RWPE2 (cell line): ENCODE results near the gene SUCNR1.

Experiments
- ATAC-seq: fragments of 200-7000 bp; cut with Tn5 transposase; 3 replicates; pipeline ENCODE4 v1.9.1; 2021; ENCODE audit warnings: low read depth
- DNase-seq: peaks from one replicate; pipeline ENCODE4 v3.0.0-alpha.2; 2020; ENCODE audit warnings: low spot score
- H3K27ac ChIP-seq: fragments of 450-650 bp; 2 replicates; pipeline ENCODE4 v1.5.1; 2017; ENCODE audit warnings: mild to moderate bottlenecking; ENCODE audit not compliant: poor library complexity, severe bottlenecking
- H3K27me3 ChIP-seq: fragments of 250-450 bp; sonication (Bioruptor Pico); 2 replicates; pipeline ENCODE4 v1.5.1; 2021; ENCODE audit warnings: mild to moderate bottlenecking, moderate library complexity; ENCODE audit not compliant: insufficient read depth, poor library complexity, severe bottlenecking
- H3K36me3 ChIP-seq: fragments of 250-450 bp; sonication (Bioruptor Pico); 2 replicates; pipeline ENCODE4 v1.5.1; 2020; ENCODE audit warnings: low read depth, mild to moderate bottlenecking, moderate library complexity
- H3K4me1 ChIP-seq: fragments of 250-450 bp; sonication (Bioruptor Pico); 2 replicates; pipeline ENCODE4 v1.5.1; 2021; ENCODE audit warnings: mild to moderate bottlenecking, moderate library complexity; ENCODE audit not compliant: insufficient read depth, poor library complexity, severe bottlenecking
- H3K4me3 ChIP-seq: fragments of 250-450 bp; sonication (Bioruptor Pico); 2 replicates; pipeline ENCODE4 v1.5.1; 2021; ENCODE audit warnings: mild to moderate bottlenecking, moderate library complexity; ENCODE audit not compliant: severe bottlenecking
- H3K9me3 ChIP-seq: fragments of 250-450 bp; sonication (Bioruptor Pico); 2 replicates; pipeline ENCODE4 v1.5.1; 2021; ENCODE audit warnings: mild to moderate bottlenecking, moderate library complexity; ENCODE audit not compliant: severe bottlenecking
- TF ChIP-seq, protein P1 (sequence below): fragments of 450-650 bp; IDR thresholded peaks from one replicate; pipeline ENCODE4 v1.5.1; 2017; ENCODE audit warnings: mild to moderate bottlenecking, moderate library complexity; ENCODE audit not compliant: poor library complexity, severe bottlenecking

Gene SUCNR1

DNA sequence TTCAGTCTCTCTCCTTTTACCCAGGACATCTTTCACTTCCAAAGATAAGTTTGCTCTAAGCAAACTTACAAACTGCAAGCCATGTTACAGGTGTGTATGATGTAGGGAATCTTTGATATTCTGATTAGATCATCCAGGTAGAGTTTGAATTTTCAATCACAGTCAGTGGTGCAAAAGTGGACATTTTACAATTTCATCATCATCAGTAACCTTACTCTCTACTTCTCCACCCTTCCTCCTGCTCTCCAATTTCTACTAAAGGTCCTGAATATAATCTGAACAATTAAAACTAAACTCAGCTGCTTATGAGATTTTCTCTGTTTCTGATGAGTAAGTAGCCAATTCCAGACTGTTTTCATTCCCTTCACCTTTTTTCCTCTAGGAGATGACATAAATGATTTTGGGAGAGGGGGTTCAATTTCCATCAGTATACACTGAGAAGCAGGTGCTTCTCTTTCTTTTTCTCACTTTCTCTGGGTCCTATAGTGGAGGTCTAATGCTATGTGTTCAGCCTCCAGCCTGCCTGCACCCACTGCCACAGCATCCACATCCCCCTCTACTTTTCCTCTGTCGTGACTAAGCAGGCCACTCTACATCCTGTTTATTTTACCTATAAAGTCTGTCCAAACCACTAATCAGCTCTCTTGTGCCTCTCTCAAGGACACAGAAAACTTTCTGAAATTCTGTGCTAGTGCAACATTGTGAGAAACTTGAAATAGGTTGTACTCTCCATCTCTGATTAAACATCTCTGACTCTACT is 27.6 kb downstream of the SUCNR1 start:
- peaks cover 7% of the 10 kb centered on the region for H3K4me1 ChIP-seq
- TF ChIP-seq, protein P1, sequence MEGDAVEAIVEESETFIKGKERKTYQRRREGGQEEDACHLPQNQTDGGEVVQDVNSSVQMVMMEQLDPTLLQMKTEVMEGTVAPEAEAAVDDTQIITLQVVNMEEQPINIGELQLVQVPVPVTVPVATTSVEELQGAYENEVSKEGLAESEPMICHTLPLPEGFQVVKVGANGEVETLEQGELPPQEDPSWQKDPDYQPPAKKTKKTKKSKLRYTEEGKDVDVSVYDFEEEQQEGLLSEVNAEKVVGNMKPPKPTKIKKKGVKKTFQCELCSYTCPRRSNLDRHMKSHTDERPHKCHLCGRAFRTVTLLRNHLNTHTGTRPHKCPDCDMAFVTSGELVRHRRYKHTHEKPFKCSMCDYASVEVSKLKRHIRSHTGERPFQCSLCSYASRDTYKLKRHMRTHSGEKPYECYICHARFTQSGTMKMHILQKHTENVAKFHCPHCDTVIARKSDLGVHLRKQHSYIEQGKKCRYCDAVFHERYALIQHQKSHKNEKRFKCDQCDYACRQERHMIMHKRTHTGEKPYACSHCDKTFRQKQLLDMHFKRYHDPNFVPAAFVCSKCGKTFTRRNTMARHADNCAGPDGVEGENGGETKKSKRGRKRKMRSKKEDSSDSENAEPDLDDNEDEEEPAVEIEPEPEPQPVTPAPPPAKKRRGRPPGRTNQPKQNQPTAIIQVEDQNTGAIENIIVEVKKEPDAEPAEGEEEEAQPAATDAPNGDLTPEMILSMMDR: no peak
- no peaks in the 10 kb centered on the region for H3K27me3 ChIP-seq
- no peaks in the 10 kb centered on the region for H3K9me3 ChIP-seq
- no peak overlapping the region for H3K4me3 ChIP-seq
- ATAC-seq (no peak), DNase-seq (no peak)
- H3K36me3 ChIP-seq: no peaks in the 10 kb centered on the region
- no peak overlapping the region for H3K27ac ChIP-seq

DNA sequence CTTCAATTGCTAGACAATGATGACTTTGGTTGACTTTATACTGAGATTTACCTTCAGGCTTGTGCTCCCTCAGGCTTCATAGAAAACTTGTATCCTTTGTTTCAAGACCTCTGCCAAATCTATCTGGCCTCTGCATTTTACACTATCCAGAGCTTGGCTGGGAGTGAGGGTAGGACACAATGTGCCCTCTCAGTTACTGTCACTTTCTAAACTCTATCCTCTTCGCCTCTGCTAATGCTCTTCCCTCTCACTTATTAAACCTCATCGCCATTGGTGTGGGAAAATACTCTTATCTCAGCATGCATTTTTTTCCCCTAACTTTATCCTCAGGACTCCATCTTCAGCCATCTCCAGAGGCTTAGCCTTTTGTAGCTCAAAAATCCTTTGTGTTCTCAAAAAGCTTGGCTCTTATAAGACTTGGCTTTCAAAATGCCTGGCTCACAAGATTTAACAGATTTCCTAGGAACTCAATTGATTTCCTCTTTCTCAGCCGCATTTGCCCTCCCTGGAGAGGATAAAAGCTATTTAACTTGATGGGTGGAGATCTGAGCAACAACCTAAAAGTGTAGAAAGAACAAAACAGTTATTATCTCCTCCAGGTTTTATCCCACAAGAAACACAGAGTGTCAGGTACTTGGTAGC is 28.3 kb downstream of the SUCNR1 start:
- Histone ChIP-seq H3K4me1 (peaks cover 3% of the 10 kb centered on the region), H3K27ac (no peak overlapping the region), H3K9me3 (no peaks in the 10 kb centered on the region), H3K27me3 (no peaks in the 10 kb centered on the region), H3K36me3 (no peaks in the 10 kb centered on the region), H3K4me3 (no peak overlapping the region)
- DNase-seq (no peak), ATAC-seq (no peak)
- TF ChIP-seq, protein P1: no peak

DNA sequence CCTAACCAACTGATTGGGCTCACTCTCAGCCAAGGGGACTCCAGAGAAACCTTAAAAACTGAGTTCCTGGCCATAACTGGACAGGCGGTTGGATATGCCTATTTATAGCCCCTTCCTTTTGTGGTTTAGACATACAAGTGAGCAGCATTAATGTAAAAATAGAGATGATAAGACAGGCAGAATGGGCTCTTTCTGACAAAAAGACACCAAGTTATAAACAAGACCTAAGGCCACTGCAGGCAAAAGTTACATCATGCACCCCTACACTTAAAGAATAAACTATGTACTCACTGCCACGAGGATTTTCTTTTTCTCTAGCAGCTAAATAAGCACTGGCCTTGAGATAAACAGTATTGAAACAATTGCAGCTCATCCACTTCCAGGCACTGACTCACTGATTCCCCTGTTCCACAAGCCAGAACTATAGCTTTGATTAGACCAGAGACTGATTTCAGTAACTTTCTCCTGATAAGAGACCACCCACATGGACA is 30.1 kb downstream of the SUCNR1 start:
- no peaks in the 10 kb centered on the region for H3K27me3 ChIP-seq
- no peak for DNase-seq
- H3K4me3 ChIP-seq: no peak overlapping the region
- no peak for ATAC-seq
- H3K27ac ChIP-seq: no peak overlapping the region
- H3K9me3 ChIP-seq: no peaks in the 10 kb centered on the region
- TF ChIP-seq, protein P1: no peak
- no peaks in the 10 kb centered on the region for H3K36me3 ChIP-seq
- no peaks in the 10 kb centered on the region for H3K4me1 ChIP-seq

DNA sequence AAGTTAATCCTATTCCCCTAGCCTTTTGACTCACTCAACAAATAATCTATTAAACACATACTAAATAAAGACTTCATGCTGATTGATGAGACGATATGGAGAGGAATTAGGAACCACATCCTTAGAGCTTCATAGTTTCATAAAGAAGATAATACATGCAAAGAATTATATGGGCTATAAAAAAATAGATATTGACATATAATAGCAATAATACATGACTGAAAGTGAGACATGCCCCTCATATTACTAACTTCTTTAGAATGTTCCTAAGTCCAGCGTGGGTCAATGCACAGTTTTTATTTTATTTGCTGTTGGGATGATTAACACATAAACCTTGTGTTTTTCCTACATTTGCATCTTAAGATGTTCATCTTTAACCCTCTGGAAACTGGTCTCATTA is 32.2 kb downstream of the SUCNR1 start:
- H3K36me3 ChIP-seq: no peaks in the 10 kb centered on the region
- ATAC-seq (no peak), DNase-seq (no peak)
- no peaks in the 10 kb centered on the region for H3K27me3 ChIP-seq
- no peaks in the 10 kb centered on the region for H3K9me3 ChIP-seq
- H3K27ac ChIP-seq: no peak overlapping the region
- TF ChIP-seq, protein P1: no peak
- H3K4me3 ChIP-seq: no peak overlapping the region
- H3K4me1 ChIP-seq: no peaks in the 10 kb centered on the region

DNA sequence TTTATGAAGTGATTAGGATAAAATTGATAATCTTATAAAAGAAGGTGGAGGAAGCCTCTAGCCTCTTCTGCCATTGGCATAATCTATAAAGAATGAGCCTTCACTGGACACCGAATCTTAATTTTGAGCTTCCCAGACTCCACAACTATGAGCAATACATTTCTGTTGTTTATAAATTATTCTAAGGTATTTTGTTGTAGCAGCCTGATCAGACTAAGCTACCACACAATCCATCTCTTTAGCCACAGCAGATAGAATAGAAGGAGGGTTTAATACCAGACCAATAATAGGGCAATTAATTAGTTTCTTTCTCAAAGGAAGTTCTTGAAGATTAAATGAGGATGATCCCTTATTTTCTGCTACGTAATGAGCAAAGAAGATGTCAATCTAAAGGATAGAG is 33.3 kb downstream of the SUCNR1 start:
- Histone ChIP-seq H3K27ac (no peak overlapping the region), H3K4me1 (no peaks in the 10 kb centered on the region), H3K36me3 (no peaks in the 10 kb centered on the region), H3K4me3 (no peak overlapping the region), H3K27me3 (no peaks in the 10 kb centered on the region), H3K9me3 (no peaks in the 10 kb centered on the region)
- no peak for DNase-seq
- TF ChIP-seq, protein P1: no peak
- ATAC-seq: no peak
